ENCODE measurements around the gene GALNT10.

Gene GALNT10

DNA sequence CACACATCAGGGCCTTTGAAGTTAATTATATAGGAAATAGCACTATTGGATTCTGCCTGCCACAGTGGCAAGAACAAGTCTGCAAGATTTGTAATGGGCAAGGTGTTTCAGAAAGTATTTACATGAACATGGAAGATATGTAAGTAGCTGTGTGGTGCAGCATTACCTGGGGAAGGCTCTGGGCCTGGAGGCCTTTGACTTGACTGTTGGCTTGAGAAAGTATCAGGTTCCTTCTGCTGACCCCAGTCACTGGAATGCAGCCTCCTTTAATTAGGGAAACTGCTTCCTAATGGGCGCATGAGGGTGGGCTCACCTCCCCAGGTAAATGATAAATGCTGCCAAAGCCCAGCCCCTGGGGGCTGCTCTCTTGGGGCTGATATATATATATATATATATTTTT, 102.7 kb downstream of the GALNT10 start:
- Histone ChIP-seq H3K4me2 (ENCODE audit: low read length) (no peak overlapping the region), H3K27me3 (ENCODE audit: control insufficient read depth, low read length) (no peaks in the 10 kb centered on the region), H3K36me3 (ENCODE audit: control insufficient read depth, low read length) (no peaks in the 10 kb centered on the region), H3K79me2 (ENCODE audit: control insufficient read depth, low read length) (no peaks in the 10 kb centered on the region), H3K9me2 (replicated peaks; ENCODE audit: control insufficient read depth, low read length) (no peaks in the 10 kb centered on the region), H3K4me1 (ENCODE audit: control insufficient read depth, low read length) (no peaks in the 10 kb centered on the region), H3F3A (ENCODE audit: control insufficient read depth, insufficient read depth) (no peaks in the 10 kb centered on the region), H3K9me3 (ENCODE audit: control insufficient read depth, insufficient read depth, low read length) (no peaks in the 10 kb centered on the region), H3K4me3 (ENCODE audit: low read length) (no peak overlapping the region), H4K20me1 (ENCODE audit: control insufficient read depth, insufficient read depth, low read depth, low read length) (no peaks in the 10 kb centered on the region), H3K27ac (ENCODE audit: low read depth, low read length) (no peak overlapping the region)
- TF ChIP-seq, protein P1, sequence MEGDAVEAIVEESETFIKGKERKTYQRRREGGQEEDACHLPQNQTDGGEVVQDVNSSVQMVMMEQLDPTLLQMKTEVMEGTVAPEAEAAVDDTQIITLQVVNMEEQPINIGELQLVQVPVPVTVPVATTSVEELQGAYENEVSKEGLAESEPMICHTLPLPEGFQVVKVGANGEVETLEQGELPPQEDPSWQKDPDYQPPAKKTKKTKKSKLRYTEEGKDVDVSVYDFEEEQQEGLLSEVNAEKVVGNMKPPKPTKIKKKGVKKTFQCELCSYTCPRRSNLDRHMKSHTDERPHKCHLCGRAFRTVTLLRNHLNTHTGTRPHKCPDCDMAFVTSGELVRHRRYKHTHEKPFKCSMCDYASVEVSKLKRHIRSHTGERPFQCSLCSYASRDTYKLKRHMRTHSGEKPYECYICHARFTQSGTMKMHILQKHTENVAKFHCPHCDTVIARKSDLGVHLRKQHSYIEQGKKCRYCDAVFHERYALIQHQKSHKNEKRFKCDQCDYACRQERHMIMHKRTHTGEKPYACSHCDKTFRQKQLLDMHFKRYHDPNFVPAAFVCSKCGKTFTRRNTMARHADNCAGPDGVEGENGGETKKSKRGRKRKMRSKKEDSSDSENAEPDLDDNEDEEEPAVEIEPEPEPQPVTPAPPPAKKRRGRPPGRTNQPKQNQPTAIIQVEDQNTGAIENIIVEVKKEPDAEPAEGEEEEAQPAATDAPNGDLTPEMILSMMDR (IDR thresholded peaks at IDR 0.05; ENCODE audit: low read depth, low read length, poor library complexity, severe bottlenecking), result no peak
- no peak for TF ChIP-seq EZH2phosphoT487 (IDR thresholded peaks at IDR 0.05; ENCODE audit: borderline replicate concordance, low read length)

DNA sequence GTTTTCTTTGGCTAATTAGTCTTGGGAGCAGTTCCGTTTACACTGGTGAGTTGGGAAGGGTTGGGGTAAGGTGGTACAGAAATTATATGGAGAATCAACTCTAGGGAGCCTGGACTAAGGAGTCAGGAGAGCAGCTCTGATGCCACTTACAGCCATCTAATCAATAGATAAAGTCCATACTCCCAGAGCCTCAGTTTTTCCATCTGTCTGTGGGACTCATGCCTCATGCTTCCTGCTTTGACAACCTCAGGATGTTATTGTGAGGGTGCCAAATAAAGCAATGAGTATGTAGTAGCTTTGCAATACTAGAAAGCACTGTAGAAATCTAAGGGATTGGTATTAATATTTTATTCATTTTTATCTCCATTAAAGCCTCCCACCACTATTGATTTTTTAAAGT, 105.0 kb downstream of the GALNT10 start:
- H3K4me2 ChIP-seq (ENCODE audit: low read length), result no peak overlapping the region
- no peak overlapping the region for H3K27ac ChIP-seq (ENCODE audit: low read depth, low read length)

DNA sequence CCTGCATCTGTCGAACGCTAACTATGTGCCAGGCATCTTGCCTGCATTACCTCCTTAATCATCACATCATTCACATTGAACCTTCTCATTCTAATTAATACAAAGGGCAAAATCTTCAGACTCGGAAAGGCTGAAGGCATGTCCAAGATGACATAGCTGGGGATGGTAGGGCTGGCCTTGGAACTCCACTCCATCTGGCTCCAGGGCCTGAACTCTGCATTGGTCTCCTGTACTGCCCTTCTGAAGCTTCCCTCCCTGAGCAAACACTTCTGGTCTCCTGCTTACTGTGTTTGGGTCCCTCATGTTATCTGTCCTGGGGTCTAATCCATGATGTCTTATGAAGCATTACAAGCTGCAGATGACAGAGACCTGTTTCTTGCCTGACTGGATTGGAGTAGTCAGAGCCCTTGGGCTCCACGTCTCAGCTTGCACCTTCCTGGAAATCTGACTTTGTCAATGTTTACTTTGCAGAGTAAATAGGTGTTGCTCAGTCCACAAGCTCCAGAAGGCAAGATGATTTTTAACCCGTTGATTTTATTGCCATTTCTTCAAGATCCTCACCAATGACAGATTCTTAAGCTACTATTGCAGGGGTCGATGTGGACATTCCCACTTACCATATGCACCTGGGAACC, 106.1 kb downstream of the GALNT10 start:
- Histone ChIP-seq H3K4me1 (ENCODE audit: control insufficient read depth, low read length) (no peaks in the 10 kb centered on the region), H3K9me3 (ENCODE audit: control insufficient read depth, insufficient read depth, low read length) (no peaks in the 10 kb centered on the region), H3K27ac (ENCODE audit: low read depth, low read length) (no peak overlapping the region), H3K4me3 (ENCODE audit: low read length) (no peak overlapping the region), H3K9me2 (replicated peaks; ENCODE audit: control insufficient read depth, low read length) (no peaks in the 10 kb centered on the region), H3K79me2 (ENCODE audit: control insufficient read depth, low read length) (no peaks in the 10 kb centered on the region), H3K27me3 (ENCODE audit: control insufficient read depth, low read length) (no peaks in the 10 kb centered on the region), H3K4me2 (ENCODE audit: low read length) (no peak overlapping the region), H3K36me3 (ENCODE audit: control insufficient read depth, low read length) (no peaks in the 10 kb centered on the region), H3F3A (ENCODE audit: control insufficient read depth, insufficient read depth) (no peaks in the 10 kb centered on the region), H4K20me1 (ENCODE audit: control insufficient read depth, insufficient read depth, low read depth, low read length) (no peaks in the 10 kb centered on the region)
- no peak for TF ChIP-seq EZH2phosphoT487 (IDR thresholded peaks at IDR 0.05; ENCODE audit: borderline replicate concordance, low read length)
- TF ChIP-seq, protein P1 (IDR thresholded peaks at IDR 0.05; ENCODE audit: low read depth, low read length, poor library complexity, severe bottlenecking), result no peak

More for the DNA sequence above, 105.0 kb downstream of the GALNT10 start:
- no peaks in the 10 kb centered on the region for H3K27me3 ChIP-seq (ENCODE audit: control insufficient read depth, low read length)
- no peaks in the 10 kb centered on the region for H3K36me3 ChIP-seq (ENCODE audit: control insufficient read depth, low read length)
- no peaks in the 10 kb centered on the region for H4K20me1 ChIP-seq (ENCODE audit: control insufficient read depth, insufficient read depth, low read depth, low read length)
- H3F3A ChIP-seq (ENCODE audit: control insufficient read depth, insufficient read depth), result no peaks in the 10 kb centered on the region
- H3K9me2 ChIP-seq (replicated peaks; ENCODE audit: control insufficient read depth, low read length), result no peaks in the 10 kb centered on the region
- TF ChIP-seq, protein P1 (IDR thresholded peaks at IDR 0.05; ENCODE audit: low read depth, low read length, poor library complexity, severe bottlenecking), result no peak
- TF ChIP-seq EZH2phosphoT487 (IDR thresholded peaks at IDR 0.05; ENCODE audit: borderline replicate concordance, low read length), result no peak
- no peak overlapping the region for H3K4me3 ChIP-seq (ENCODE audit: low read length)
- no peaks in the 10 kb centered on the region for H3K9me3 ChIP-seq (ENCODE audit: control insufficient read depth, insufficient read depth, low read length)
- H3K4me1 ChIP-seq (ENCODE audit: control insufficient read depth, low read length), result no peaks in the 10 kb centered on the region
- H3K79me2 ChIP-seq (ENCODE audit: control insufficient read depth, low read length), result no peaks in the 10 kb centered on the region
